GM12878 (cell line): ENCODE data around the gene SYNPO. TPM values are rescaled to one million over a fixed set of nuclear protein-coding genes. Genes with fewer than 3 reads are reported as not detected.
A peak's percentile ranks its signal among the peaks of the same experiment; 100 is the strongest.

ENCODE experiments used
- BHLHE40 ChIP-seq, 2 experiments: fragments of 450-650 bp in 1 of 2; IDR thresholded peaks; 2 replicates each; pipeline ENCODE4 v1.6.1; 2011 to 2017; ENCODE audit warnings: low read depth in 2 of 2, borderline replicate concordance in 1 of 2, improper control_type of control experiment in 1 of 2, low read length in 1 of 2, mild to moderate bottlenecking in 1 of 2
- CBFB ChIP-seq: IDR thresholded peaks from 2 replicates; pipeline ENCODE4 v1.6.1; 2016; ENCODE audit warnings: antibody characterized with exemption, low read depth
- CHD4 ChIP-seq: fragments of 200-600 bp; sonication (generic); IDR thresholded peaks from 2 replicates; pipeline ENCODE4 v1.6.1; 2016; ENCODE audit warnings: mild to moderate bottlenecking
- CREM ChIP-seq: IDR thresholded peaks from 2 replicates; pipeline ENCODE4 v1.6.1; 2014; ENCODE audit warnings: antibody characterized with exemption, low read depth
- CTCF ChIP-seq, 3 experiments: IDR thresholded peaks in 2 of 3; conservative IDR thresholded peaks in 1 of 3; 2 replicates each; pipeline ENCODE4 v1.5.1; 2011; ENCODE audit warnings: low read depth in 3 of 3, low read length in 3 of 3, mild to moderate bottlenecking in 3 of 3, control low read depth in 2 of 3, moderate library complexity in 2 of 3, inconsistent platforms in 1 of 3, mixed read lengths in 1 of 3; ENCODE audit not compliant: control insufficient read depth in 2 of 3, insufficient read depth in 1 of 3; ENCODE audit errors: extremely low read depth in 1 of 3
- E4F1 ChIP-seq: fragments of 450-650 bp; IDR thresholded peaks from 2 replicates; pipeline ENCODE4 v1.6.1; 2018; ENCODE audit warnings: borderline replicate concordance, mild to moderate bottlenecking; ENCODE audit not compliant: partially characterized antibody
- IKZF1 ChIP-seq: fragments of 450-650 bp; conservative IDR thresholded peaks from 2 replicates; pipeline ENCODE4 v1.6.1; 2017; ENCODE audit warnings: antibody characterized with exemption, mild to moderate bottlenecking
- IKZF2 ChIP-seq, 2 experiments: fragments of 450-650 bp; IDR thresholded peaks; 2 replicates each; pipeline ENCODE4 v1.6.1; 2017; ENCODE audit warnings: mild to moderate bottlenecking in 2 of 2, moderate library complexity in 2 of 2
- LARP7 ChIP-seq: fragments of 450-650 bp; IDR thresholded peaks from 2 replicates; pipeline ENCODE4 v1.6.1; 2017; ENCODE audit warnings: mild to moderate bottlenecking
- MLLT1 ChIP-seq: fragments of 450-650 bp; IDR thresholded peaks from 2 replicates; pipeline ENCODE4 v1.6.1; 2016; ENCODE audit warnings: mild to moderate bottlenecking
- MTA3 ChIP-seq: IDR thresholded peaks from 2 replicates; pipeline ENCODE4 v1.6.1; 2012; ENCODE audit warnings: low read length, inconsistent platforms, borderline replicate concordance
- NFIC ChIP-seq: IDR thresholded peaks from 2 replicates; pipeline ENCODE4 v1.6.1; 2012; ENCODE audit warnings: low read depth, mild to moderate bottlenecking, inconsistent platforms, low read length, moderate library complexity
- PKNOX1 ChIP-seq: fragments of 450-650 bp; IDR thresholded peaks from 2 replicates; pipeline ENCODE4 v1.6.1; 2016; ENCODE audit warnings: mild to moderate bottlenecking
- SP1 ChIP-seq: IDR thresholded peaks from one replicate; pipeline ENCODE4 v1.6.1; 2011; ENCODE audit warnings: low read depth, low read length
- YBX1 ChIP-seq: fragments of 450-650 bp; IDR thresholded peaks from 2 replicates; pipeline ENCODE4 v1.6.1; 2016; ENCODE audit warnings: antibody characterized with exemption
- YY1 ChIP-seq: IDR thresholded peaks from 2 replicates; pipeline ENCODE4 v1.6.1; 2011; ENCODE audit warnings: low read depth, mild to moderate bottlenecking, low read length
- ZBED1 ChIP-seq: IDR thresholded peaks from 2 replicates; pipeline ENCODE4 v1.6.1; 2016; ENCODE audit warnings: borderline replicate concordance
- ZNF592 ChIP-seq: fragments of 450-650 bp; IDR thresholded peaks from 2 replicates; pipeline ENCODE4 v1.6.1; 2017; ENCODE audit warnings: mild to moderate bottlenecking, moderate library complexity
- polyA plus RNA-seq, 11 experiments: library from polyadenylated mRNA; depleted of rRNA in 4 of 11; unstranded in 6 of 11; stranded (reverse) in 5 of 11; fragments of >200 nt; fragmentation: Nextera tagmentation in 4 of 11; fragmentation: Illumina TruSeq in 1 of 11; extraction: Ambion mirVana in 4 of 11; extraction: Trizol in 1 of 11; gene quantifications; 1 replicate in 1 of 11; 2 replicates in 10 of 11; pipeline versions ENCODE4 v1.2.1 to v1.2.3, GENCODE V29; 2011 to 2016; ENCODE audit warnings: inconsistent platforms in 2 of 11, missing spikeins in 2 of 11, low read depth in 1 of 11
- total RNA-seq, 4 experiments: library from RNA; depleted of rRNA in 3 of 4; stranded (reverse); fragments of >200 nt in 3 of 4; fragmentation: Illumina TruSeq in 1 of 4; extraction: Trizol in 1 of 4; gene quantifications; 2 replicates each; pipeline versions ENCODE4 v1.2.1 to v1.2.3, GENCODE V29; 2013 to 2021

The SYNPO gene
- total and polyA plus RNA-seq, 10 of the 15 experiments (the other 5 are each of a cell fraction or from before 2014, with no cell fraction given), result 0.77 to 21.0 (median 3.9) TPM

GRCh38 chr5:150624334-150625163, 15.9 kb upstream of the SYNPO start (continued):
- no peak for TF ChIP-seq PKNOX1
- TF ChIP-seq NFIC, result no peak
- TF ChIP-seq ZNF592, result no peak
- TF ChIP-seq CTCF (IDR thresholded peaks at IDR 0.05 in 2 of 3, conservative IDR thresholded peaks at IDR 0.05 in 1 of 3; ENCODE audit: control insufficient read depth in 2 of 3, extremely low read depth in 1 of 3, insufficient read depth in 1 of 3, low read depth in 3 of 3, low read length in 3 of 3), result peak in 1 of 3 experiments; percentile 19; a peak in 1 of 6 replicates
- TF ChIP-seq CBFB, result no peak
- TF ChIP-seq E4F1, result no peak
- peak; percentile 48; the same call in 1 of the 2 replicates for TF ChIP-seq MLLT1
- TF ChIP-seq ZBED1, result no peak
- no peak for TF ChIP-seq SP1
- TF ChIP-seq MTA3, result no peak
- TF ChIP-seq IKZF1, result peak; percentile 10; the same call in 1 of the 2 replicates
- TF ChIP-seq LARP7, result 0 out of 2 replicates have a peak, but pooled peaks have one; percentile 55
- TF ChIP-seq CHD4, result no peak
- no peak for TF ChIP-seq YBX1
- TF ChIP-seq IKZF2 (IDR thresholded peaks at IDR 0.05), result no peak
- TF ChIP-seq CREM, result no peak
- TF ChIP-seq YY1, result no peak
- peak in 1 of 2 experiments; percentile 29; a peak in 1 of 4 replicates for TF ChIP-seq BHLHE40 (IDR thresholded peaks at IDR 0.05; ENCODE audit: borderline replicate concordance in 1 of 2, low read depth in 2 of 2, low read length in 1 of 2)
